HCT116 (cell line): Measurements from ENCODE around the gene MS4A3. TPM values are rescaled to one million over a fixed set of nuclear protein-coding genes. Genes with fewer than 3 reads are reported as not detected.

Experiments
- ATAC-seq: fragments of 200-7000 bp; cut with Tn5 transposase; 2 replicates; pipeline ENCODE4 v1.9.1; 2020; ENCODE audit warnings: mild to moderate bottlenecking, moderate library complexity
- BruUV-seq: library from RNA; stranded (reverse); fragments of 400-500 nt; replicated peaks from 2 replicates; lab custom pipeline; 2021; lab: Mats Ljungman, UMichigan
- CTCF ChIA-PET: fragments of 300-600 bp; sonication (Branson Sonifier 250); formaldehyde crosslinking; loops from one replicate; lab custom pipeline; 2021; ENCODE audit warnings: antibody characterized with exemption; lab: Charles Lee
- POLR2A ChIA-PET: fragments of 300-600, 350-600 bp; sonication (Branson Sonifier 250); formaldehyde crosslinking; loops from one replicate; lab custom pipeline; 2021; ENCODE audit warnings: antibody characterized with exemption; lab: Charles Lee
- RAD21 ChIA-PET, 2 experiments: fragments of 300-600 bp; sonication (Branson Sonifier 250); formaldehyde crosslinking; loops; one replicate each; lab custom pipeline; 2023; ENCODE audit warnings: low total read pairs in 2 of 2; ENCODE audit not compliant: uncharacterized antibody in 2 of 2, unreplicated experiment in 2 of 2, low non-redundant PET in 1 of 2; lab: Charles Lee
- DNase-seq: peaks from one replicate; pipeline ENCODE4 v3.0.0-alpha.2; 2010; ENCODE audit warnings: low read depth, low spot score
- H2AFZ ChIP-seq: fragments of 200-600 bp; shearing (Covaris generic), sonication (generic); 2 replicates; pipeline ENCODE4 v1.6.1; 2017; ENCODE audit warnings: low read depth, mixed run types, mixed read lengths, antibody characterized with exemption, low read length; ENCODE audit not compliant: poor library complexity, severe bottlenecking
- H3K27ac ChIP-seq: 2 replicates; pipeline ENCODE4 v1.5.1; 2012; ENCODE audit warnings: low read depth, low read length
- H3K27me3 ChIP-seq: fragments of 200-600 bp; sonication (generic); 2 replicates; pipeline ENCODE4 v1.6.1; 2016; ENCODE audit warnings: mixed run types, low read length, mixed read lengths; ENCODE audit not compliant: insufficient read depth
- H3K36me3 ChIP-seq, 2 experiments: fragments of 200-500 bp in 1 of 2; fragments of 200-600 bp in 1 of 2; sonication (Bioruptor generic) in 1 of 2; sonication (generic) in 1 of 2; 2 replicates each; pipeline versions ENCODE4 v1.5.1 to v1.6.1; 2014 to 2016; ENCODE audit warnings: low read length in 2 of 2, inconsistent platforms in 1 of 2, mixed read lengths in 1 of 2, mixed run types in 1 of 2; ENCODE audit not compliant: insufficient read depth in 2 of 2, control insufficient read depth in 1 of 2
- H3K4me1 ChIP-seq, 2 experiments: fragments of 200-600 bp in 1 of 2; sonication (generic) in 1 of 2; 2 replicates each; pipeline versions ENCODE4 v1.5.1 to v1.6.1; 2012 to 2017; ENCODE audit warnings: low read length in 2 of 2, inconsistent platforms in 1 of 2, mild to moderate bottlenecking in 1 of 2, mixed read lengths in 1 of 2, mixed run types in 1 of 2, moderate library complexity in 1 of 2; ENCODE audit not compliant: insufficient read depth in 2 of 2, control insufficient read depth in 1 of 2
- H3K4me2 ChIP-seq: fragments of 200-600 bp; sonication (generic); 2 replicates; pipeline ENCODE4 v1.6.1; 2017; ENCODE audit warnings: mixed run types, low read length, mixed read lengths
- H3K4me3 ChIP-seq, 2 experiments: fragments of 200-600 bp in 1 of 2; sonication (generic) in 1 of 2; replicated peaks in 1 of 2; 2 replicates each; pipeline ENCODE4 v1.5.1; 2011 to 2016; ENCODE audit warnings: low read length in 2 of 2, control low read depth in 1 of 2, low read depth in 1 of 2, mild to moderate bottlenecking in 1 of 2, mixed read lengths in 1 of 2, mixed run types in 1 of 2
- H3K79me2 ChIP-seq: fragments of 200-600 bp; sonication (generic); 2 replicates; pipeline ENCODE4 v1.6.1; 2017; ENCODE audit warnings: mild to moderate bottlenecking, mixed run types, low read length, moderate library complexity, mixed read lengths; ENCODE audit not compliant: insufficient read depth
- H3K9ac ChIP-seq: fragments of 200-600 bp; sonication (generic); 2 replicates; pipeline ENCODE4 v1.6.1; 2016; ENCODE audit warnings: low read length, mixed read lengths
- H3K9me2 ChIP-seq: fragments of 200-600 bp; sonication (generic), shearing (Covaris generic); 2 replicates; pipeline ENCODE4 v1.6.1; 2017; ENCODE audit warnings: mixed run types, mild to moderate bottlenecking, moderate library complexity; ENCODE audit not compliant: insufficient read depth
- H3K9me3 ChIP-seq, 2 experiments: fragments of 200-500 bp in 1 of 2; fragments of 200-600 bp in 1 of 2; sonication (Bioruptor generic) in 1 of 2; sonication (generic) in 1 of 2; 2 replicates each; pipeline ENCODE4 v1.6.1; 2014 to 2017; ENCODE audit warnings: low read length in 2 of 2, mixed read lengths in 2 of 2, inconsistent platforms in 1 of 2, low read depth in 1 of 2, mild to moderate bottlenecking in 1 of 2, mixed run types in 1 of 2, moderate library complexity in 1 of 2; ENCODE audit not compliant: control insufficient read depth in 1 of 2, insufficient read depth in 1 of 2
- H4K20me1 ChIP-seq: fragments of 200-600 bp; sonication (generic), shearing (Covaris generic); 2 replicates; pipeline ENCODE4 v1.6.1; 2017; ENCODE audit warnings: mixed run types, mild to moderate bottlenecking, moderate library complexity; ENCODE audit not compliant: insufficient read depth
- EGR1 ChIP-seq: IDR thresholded peaks from 2 replicates; pipeline ENCODE4 v1.6.1; 2012; ENCODE audit warnings: low read depth
- EZH2phosphoT487 ChIP-seq: fragments of 200-600 bp; IDR thresholded peaks from 2 replicates; pipeline ENCODE4 v1.6.1; 2018; ENCODE audit warnings: antibody characterized with exemption, borderline replicate concordance
- FOSL1 ChIP-seq: IDR thresholded peaks from 2 replicates; pipeline ENCODE4 v1.6.1; 2012; ENCODE audit warnings: low read depth
- SP1 ChIP-seq: IDR thresholded peaks from 2 replicates; pipeline ENCODE4 v1.6.1; 2012; ENCODE audit warnings: low read depth
- SRF ChIP-seq: IDR thresholded peaks from 2 replicates; pipeline ENCODE4 v1.6.1; 2012; ENCODE audit warnings: low read depth
- YY1 ChIP-seq: IDR thresholded peaks from 2 replicates; pipeline ENCODE4 v1.6.1; 2011; ENCODE audit warnings: low read length, low read depth, moderate library complexity, mild to moderate bottlenecking; ENCODE audit not compliant: insufficient replicate concordance; ENCODE audit errors: extremely low read depth
- ZNF274 ChIP-seq: fragments of 200-500 bp; sonication (Bioruptor generic); IDR thresholded peaks from 2 replicates; pipeline ENCODE4 v1.6.1; 2014; ENCODE audit warnings: mild to moderate bottlenecking, low read depth, low read length, inconsistent platforms
- intact Hi-C: fragments of 100-400 bp; cut with micrococcal nuclease; formaldehyde crosslinking; loops from 2 replicates; pipeline ENCODE4 v1.10.0; 2022
- total RNA-seq: library from RNA; stranded (reverse); gene quantifications from one replicate; pipeline ENCODE4 v1.2.1, GENCODE V29; 2021; ENCODE audit not compliant: unreplicated experiment
- TF ChIP-seq, protein P1 (sequence below): IDR thresholded peaks from 2 replicates; pipeline ENCODE4 v1.6.1; 2011; ENCODE audit warnings: mild to moderate bottlenecking, low read length, moderate library complexity; ENCODE audit not compliant: insufficient replicate concordance; ENCODE audit errors: extremely low read depth
- TF ChIP-seq, protein P2 (sequence below): IDR thresholded peaks from 2 replicates; pipeline ENCODE4 v1.6.1; 2012; ENCODE audit warnings: low read depth
- TF ChIP-seq, protein P3 (sequence below): IDR thresholded peaks from 2 replicates; pipeline ENCODE4 v1.6.1; 2012

MS4A3 gene
- total RNA-seq, 1 experiment from 2014 or later: not detected

DNA sequence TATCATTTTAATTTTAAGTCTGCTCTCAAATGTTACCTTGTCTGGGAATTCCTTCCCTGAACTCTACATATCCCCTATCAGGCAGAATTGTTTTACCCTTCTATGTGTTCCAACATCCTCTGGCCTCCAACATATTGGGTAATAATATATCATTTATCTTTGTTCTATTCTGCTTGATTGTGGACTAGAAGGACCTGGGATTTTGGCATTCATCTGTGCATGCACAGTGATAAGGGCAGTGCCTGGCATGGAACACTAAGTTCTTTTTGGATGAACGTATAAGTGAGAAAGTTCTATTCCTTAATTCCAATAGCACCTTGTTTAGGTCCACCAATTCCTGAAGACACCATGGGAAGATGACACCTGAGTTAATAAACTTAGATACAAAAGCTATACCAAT, 30.8 kb downstream of the MS4A3 start:
- no peak for ATAC-seq
- POLR2A ChIA-PET: no interaction called here
- Histone ChIP-seq H3K27me3 (no peaks in the 10 kb centered on the region), H4K20me1 (no peaks in the 10 kb centered on the region), H3K36me3 (no peaks in the 10 kb centered on the region), H2AFZ (no peak overlapping the region), H3K4me1 (no peaks in the 10 kb centered on the region)
- TF ChIP-seq SP1 (no peak), SRF (no peak), ZNF274 (no peak), FOSL1 (no peak), YY1 (no peak), EGR1 (no peak), EZH2phosphoT487 (no peak)
- TF ChIP-seq, protein P1, sequence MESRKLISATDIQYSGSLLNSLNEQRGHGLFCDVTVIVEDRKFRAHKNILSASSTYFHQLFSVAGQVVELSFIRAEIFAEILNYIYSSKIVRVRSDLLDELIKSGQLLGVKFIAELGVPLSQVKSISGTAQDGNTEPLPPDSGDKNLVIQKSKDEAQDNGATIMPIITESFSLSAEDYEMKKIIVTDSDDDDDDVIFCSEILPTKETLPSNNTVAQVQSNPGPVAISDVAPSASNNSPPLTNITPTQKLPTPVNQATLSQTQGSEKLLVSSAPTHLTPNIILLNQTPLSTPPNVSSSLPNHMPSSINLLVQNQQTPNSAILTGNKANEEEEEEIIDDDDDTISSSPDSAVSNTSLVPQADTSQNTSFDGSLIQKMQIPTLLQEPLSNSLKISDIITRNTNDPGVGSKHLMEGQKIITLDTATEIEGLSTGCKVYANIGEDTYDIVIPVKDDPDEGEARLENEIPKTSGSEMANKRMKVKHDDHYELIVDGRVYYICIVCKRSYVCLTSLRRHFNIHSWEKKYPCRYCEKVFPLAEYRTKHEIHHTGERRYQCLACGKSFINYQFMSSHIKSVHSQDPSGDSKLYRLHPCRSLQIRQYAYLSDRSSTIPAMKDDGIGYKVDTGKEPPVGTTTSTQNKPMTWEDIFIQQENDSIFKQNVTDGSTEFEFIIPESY: no peak
- TF ChIP-seq, protein P2, sequence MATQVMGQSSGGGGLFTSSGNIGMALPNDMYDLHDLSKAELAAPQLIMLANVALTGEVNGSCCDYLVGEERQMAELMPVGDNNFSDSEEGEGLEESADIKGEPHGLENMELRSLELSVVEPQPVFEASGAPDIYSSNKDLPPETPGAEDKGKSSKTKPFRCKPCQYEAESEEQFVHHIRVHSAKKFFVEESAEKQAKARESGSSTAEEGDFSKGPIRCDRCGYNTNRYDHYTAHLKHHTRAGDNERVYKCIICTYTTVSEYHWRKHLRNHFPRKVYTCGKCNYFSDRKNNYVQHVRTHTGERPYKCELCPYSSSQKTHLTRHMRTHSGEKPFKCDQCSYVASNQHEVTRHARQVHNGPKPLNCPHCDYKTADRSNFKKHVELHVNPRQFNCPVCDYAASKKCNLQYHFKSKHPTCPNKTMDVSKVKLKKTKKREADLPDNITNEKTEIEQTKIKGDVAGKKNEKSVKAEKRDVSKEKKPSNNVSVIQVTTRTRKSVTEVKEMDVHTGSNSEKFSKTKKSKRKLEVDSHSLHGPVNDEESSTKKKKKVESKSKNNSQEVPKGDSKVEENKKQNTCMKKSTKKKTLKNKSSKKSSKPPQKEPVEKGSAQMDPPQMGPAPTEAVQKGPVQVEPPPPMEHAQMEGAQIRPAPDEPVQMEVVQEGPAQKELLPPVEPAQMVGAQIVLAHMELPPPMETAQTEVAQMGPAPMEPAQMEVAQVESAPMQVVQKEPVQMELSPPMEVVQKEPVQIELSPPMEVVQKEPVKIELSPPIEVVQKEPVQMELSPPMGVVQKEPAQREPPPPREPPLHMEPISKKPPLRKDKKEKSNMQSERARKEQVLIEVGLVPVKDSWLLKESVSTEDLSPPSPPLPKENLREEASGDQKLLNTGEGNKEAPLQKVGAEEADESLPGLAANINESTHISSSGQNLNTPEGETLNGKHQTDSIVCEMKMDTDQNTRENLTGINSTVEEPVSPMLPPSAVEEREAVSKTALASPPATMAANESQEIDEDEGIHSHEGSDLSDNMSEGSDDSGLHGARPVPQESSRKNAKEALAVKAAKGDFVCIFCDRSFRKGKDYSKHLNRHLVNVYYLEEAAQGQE: no peak
- TF ChIP-seq, protein P3, sequence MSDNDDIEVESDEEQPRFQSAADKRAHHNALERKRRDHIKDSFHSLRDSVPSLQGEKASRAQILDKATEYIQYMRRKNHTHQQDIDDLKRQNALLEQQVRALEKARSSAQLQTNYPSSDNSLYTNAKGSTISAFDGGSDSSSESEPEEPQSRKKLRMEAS: no peak
- TF ChIP-seq, all 23 proteins: peak for 0
- no peak overlapping the region for H3K9ac ChIP-seq
- RAD21 ChIA-PET: no interaction called here
- no peaks in the 10 kb centered on the region for H3K9me2 ChIP-seq
- no peak overlapping the region for H3K27ac ChIP-seq
- H3K9me3 ChIP-seq: no peaks in the 10 kb centered on the region
- no peak for DNase-seq
- no peaks in the 10 kb centered on the region for H3K79me2 ChIP-seq
- CTCF ChIA-PET: no interaction called here
- BruUV-seq: no TSS peak
- no peak overlapping the region for H3K4me3 ChIP-seq
- H3K4me2 ChIP-seq: no peak overlapping the region
- intact Hi-C loops: no loop called here
